HG03175 (cell line): ENCODE results near the gene ZNF446.

Experiments used
- ATAC-seq: cut with Tn5 transposase; IDR thresholded peaks from one replicate; pipeline ENCODE4 v1.9.1; 2021; ENCODE audit warnings: mild to moderate bottlenecking, moderate library complexity; ENCODE audit not compliant: unreplicated experiment

ZNF446 gene

GRCh38 chr19:58520257-58520599 is 44.1 kb downstream of the ZNF446 start:
- no peak for ATAC-seq

DNA sequence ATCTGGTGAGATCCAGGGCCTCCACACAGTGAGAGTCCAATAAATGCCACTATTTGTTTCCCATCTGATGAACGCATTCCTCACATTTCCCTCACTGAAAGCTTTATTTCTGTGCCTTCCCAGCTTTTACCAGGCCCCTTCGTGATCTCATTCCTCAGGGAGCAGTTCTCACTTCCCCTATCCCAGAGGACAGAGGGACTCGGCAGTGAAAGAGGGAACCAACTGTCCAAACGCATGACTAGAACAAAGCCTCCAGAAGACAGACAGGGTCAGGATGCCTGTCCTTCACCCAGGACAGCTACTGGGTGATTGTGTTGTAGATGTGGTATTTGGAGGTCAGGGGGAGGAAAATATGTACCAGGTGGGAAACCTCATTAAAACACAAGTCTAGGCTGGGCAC is 45.5 kb downstream of the ZNF446 start:
- ATAC-seq: no peak

GRCh38 chr19:58522709-58523108 is 46.6 kb downstream of the ZNF446 start:
- no peak for ATAC-seq

DNA sequence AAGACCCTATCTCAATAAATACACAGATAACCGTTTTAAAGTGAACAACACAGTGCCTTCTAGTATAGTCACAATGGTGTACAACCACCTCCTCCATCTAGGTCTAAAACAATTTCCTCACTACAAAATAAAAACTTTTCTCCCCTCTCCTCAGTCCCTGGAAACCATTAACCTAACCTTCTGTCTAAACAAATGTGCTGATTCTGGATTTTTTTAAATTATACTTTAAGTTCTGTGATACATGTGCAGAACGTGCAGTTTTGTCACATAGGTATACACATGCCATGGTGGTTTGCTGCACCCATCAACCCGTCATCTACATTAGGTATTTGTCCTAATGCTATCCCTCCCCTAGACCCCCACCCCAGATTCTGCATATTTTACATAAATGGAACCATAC is 53.3 kb downstream of the ZNF446 start:
- no peak for ATAC-seq
